ENCODE data around the gene PALLD. TPM values are rescaled to one million over a fixed set of nuclear protein-coding genes. Genes with fewer than 3 reads are reported as not detected.

PALLD gene
- total RNA-seq, 1 experiment from 2014 or later = 166 TPM

DNA sequence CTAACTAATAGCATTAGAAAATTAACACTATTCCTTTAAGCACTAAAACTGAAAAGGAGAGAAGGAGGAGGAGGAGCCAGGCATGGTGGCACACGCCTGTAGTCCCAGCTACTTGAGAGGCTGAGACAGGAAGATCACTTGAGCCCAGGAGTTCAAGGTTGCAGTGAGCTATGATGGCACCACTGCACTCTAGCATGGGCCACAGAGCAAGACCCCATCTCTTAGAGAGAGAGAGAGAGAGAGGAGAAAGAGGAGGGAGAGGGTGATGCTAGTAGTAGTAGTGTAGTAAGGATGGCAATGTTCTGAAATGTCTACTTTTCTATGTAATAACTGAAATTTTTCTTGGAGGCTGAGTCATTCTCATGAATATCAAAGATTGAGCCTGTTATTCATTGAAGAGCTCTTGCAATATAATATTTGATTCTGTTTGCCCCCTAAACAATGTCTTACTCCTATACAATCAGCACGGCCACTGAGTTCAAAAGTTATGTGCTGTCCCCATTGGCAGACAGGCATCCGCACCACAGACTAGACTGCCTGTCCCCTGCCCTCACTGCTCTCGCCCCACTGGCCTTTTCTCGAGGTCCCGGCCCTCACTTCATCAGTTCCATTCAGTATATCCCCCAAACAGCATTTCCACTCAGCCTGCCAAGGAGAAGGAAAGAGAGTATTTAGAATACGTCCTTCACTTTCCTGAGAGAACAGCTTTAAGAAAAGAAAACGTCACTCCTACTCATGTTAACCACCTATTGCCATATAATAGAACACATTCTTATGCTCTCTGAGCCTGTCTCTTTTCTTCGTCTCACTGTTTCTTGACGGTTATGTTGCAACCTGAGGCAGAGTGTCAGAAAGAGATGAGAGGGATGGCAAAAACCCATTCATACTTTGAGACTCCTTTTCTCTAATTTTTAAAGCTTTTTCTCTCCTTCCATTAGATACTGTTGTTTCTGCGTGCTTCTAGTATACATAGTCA, 238.1 kb downstream of the PALLD start:
- ATAC-seq (no peak), DNase-seq (ENCODE audit: low read depth, low spot score) (no peak)
- Histone ChIP-seq H3K36me3 (ENCODE audit: control insufficient read depth in 1 of 2, insufficient read depth in 2 of 2, low read length in 2 of 2) (no peaks in the 10 kb centered on the region), H3K27me3 (ENCODE audit: insufficient read depth, low read length) (no peaks in the 10 kb centered on the region), H3K9ac (ENCODE audit: low read length) (no peak overlapping the region), H3K4me1 (ENCODE audit: control insufficient read depth in 1 of 2, insufficient read depth in 2 of 2, low read length in 2 of 2) (no peaks in the 10 kb centered on the region; a peak in 1 of 4 replicates), H3K79me2 (ENCODE audit: insufficient read depth, low read length) (no peaks in the 10 kb centered on the region), H3K9me2 (ENCODE audit: insufficient read depth) (no peaks in the 10 kb centered on the region), H2AFZ (ENCODE audit: low read depth, low read length, poor library complexity, severe bottlenecking) (no peak overlapping the region), H3K27ac (ENCODE audit: low read depth, low read length) (no peak overlapping the region), H3K4me3 (replicated peaks in 1 of 2; ENCODE audit: low read depth in 1 of 2, low read length in 2 of 2) (no peak overlapping the region), H3K4me2 (ENCODE audit: low read length) (no peak overlapping the region), H4K20me1 (ENCODE audit: insufficient read depth) (no peaks in the 10 kb centered on the region; the same call in 1 of the 2 replicates), H3K9me3 (ENCODE audit: control insufficient read depth in 1 of 2, insufficient read depth in 1 of 2, low read depth in 1 of 2, low read length in 2 of 2) (no peaks in the 10 kb centered on the region)
- TF ChIP-seq ELF1 (IDR thresholded peaks at IDR 0.05; ENCODE audit: borderline replicate concordance, low read depth) = no peak
- no peak for TF ChIP-seq EGR1 (IDR thresholded peaks at IDR 0.05; ENCODE audit: low read depth)
- TF ChIP-seq TCF7L2 (IDR thresholded peaks at IDR 0.05; ENCODE audit: borderline replicate concordance, extremely low read depth, insufficient read depth, insufficient read length) = no peak
- TF ChIP-seq FOSL1 (IDR thresholded peaks at IDR 0.05; ENCODE audit: low read depth) = no peak
- TF ChIP-seq, protein P1, sequence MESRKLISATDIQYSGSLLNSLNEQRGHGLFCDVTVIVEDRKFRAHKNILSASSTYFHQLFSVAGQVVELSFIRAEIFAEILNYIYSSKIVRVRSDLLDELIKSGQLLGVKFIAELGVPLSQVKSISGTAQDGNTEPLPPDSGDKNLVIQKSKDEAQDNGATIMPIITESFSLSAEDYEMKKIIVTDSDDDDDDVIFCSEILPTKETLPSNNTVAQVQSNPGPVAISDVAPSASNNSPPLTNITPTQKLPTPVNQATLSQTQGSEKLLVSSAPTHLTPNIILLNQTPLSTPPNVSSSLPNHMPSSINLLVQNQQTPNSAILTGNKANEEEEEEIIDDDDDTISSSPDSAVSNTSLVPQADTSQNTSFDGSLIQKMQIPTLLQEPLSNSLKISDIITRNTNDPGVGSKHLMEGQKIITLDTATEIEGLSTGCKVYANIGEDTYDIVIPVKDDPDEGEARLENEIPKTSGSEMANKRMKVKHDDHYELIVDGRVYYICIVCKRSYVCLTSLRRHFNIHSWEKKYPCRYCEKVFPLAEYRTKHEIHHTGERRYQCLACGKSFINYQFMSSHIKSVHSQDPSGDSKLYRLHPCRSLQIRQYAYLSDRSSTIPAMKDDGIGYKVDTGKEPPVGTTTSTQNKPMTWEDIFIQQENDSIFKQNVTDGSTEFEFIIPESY (IDR thresholded peaks at IDR 0.05; ENCODE audit: extremely low read depth, insufficient replicate concordance, low read length) = no peak
- TF ChIP-seq, protein P2, sequence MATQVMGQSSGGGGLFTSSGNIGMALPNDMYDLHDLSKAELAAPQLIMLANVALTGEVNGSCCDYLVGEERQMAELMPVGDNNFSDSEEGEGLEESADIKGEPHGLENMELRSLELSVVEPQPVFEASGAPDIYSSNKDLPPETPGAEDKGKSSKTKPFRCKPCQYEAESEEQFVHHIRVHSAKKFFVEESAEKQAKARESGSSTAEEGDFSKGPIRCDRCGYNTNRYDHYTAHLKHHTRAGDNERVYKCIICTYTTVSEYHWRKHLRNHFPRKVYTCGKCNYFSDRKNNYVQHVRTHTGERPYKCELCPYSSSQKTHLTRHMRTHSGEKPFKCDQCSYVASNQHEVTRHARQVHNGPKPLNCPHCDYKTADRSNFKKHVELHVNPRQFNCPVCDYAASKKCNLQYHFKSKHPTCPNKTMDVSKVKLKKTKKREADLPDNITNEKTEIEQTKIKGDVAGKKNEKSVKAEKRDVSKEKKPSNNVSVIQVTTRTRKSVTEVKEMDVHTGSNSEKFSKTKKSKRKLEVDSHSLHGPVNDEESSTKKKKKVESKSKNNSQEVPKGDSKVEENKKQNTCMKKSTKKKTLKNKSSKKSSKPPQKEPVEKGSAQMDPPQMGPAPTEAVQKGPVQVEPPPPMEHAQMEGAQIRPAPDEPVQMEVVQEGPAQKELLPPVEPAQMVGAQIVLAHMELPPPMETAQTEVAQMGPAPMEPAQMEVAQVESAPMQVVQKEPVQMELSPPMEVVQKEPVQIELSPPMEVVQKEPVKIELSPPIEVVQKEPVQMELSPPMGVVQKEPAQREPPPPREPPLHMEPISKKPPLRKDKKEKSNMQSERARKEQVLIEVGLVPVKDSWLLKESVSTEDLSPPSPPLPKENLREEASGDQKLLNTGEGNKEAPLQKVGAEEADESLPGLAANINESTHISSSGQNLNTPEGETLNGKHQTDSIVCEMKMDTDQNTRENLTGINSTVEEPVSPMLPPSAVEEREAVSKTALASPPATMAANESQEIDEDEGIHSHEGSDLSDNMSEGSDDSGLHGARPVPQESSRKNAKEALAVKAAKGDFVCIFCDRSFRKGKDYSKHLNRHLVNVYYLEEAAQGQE (IDR thresholded peaks at IDR 0.05; ENCODE audit: low read depth) = no peak
- TF ChIP-seq SRF (IDR thresholded peaks at IDR 0.05; ENCODE audit: low read depth) = no peak
- no peak for TF ChIP-seq SIN3A (IDR thresholded peaks at IDR 0.05; ENCODE audit: low read depth)
- TF ChIP-seq RAD21 (IDR thresholded peaks at IDR 0.05; ENCODE audit: low read depth) = no peak
- TF ChIP-seq POLR2A (IDR thresholded peaks at IDR 0.05; ENCODE audit: borderline replicate concordance, extremely low read depth, insufficient read depth, insufficient read length) = no peak
- ChIA-PET POLR2A (no interaction called here), RAD21 (ENCODE audit: low non-redundant PET in 1 of 2, low total read pairs in 2 of 2, uncharacterized antibody in 2 of 2, unreplicated experiment in 2 of 2) (no interaction called here), CTCF (no interaction called here)
- intact Hi-C loops (cut with micrococcal nuclease) = loop anchor here (1.0 kb wide), 1 partner anchor 37 kb away; no protein-coding TSS in a partner anchor
- no TSS peak for BruUV-seq (replicated peaks)
